GM15510 (cell line): ENCODE results near the gene TNS1.

Experiments
- POLR2A ChIP-seq: IDR thresholded peaks from 3 replicates; pipeline ENCODE4 v1.6.1; 2011; ENCODE audit warnings: borderline replicate concordance; ENCODE audit not compliant: insufficient read length; ENCODE audit errors: extremely low read depth

Gene TNS1

DNA sequence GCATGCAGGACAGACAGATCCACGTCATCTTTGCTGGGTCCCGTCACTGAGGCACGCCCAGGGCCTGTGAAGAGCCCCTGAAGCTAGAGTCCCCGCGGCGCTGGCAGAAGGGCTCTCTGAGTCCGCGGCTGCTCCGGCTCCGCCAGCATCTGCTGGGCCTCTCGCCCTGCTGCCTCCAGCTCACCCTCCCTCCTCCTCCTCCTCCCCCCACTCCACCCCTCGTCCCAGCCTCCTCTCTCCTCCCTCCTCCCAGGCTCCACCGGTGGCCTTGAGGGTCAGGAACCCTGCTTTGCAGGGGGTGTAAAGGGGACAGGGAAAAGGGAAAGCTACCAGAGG is at the start of gene TNS1:
TNS1 (minus strand) TSS at position 151 of the 336 bp plus-strand sequence; CDS start at position 28, 123 bp downstream.
- TF ChIP-seq POLR2A = no peak

DNA sequence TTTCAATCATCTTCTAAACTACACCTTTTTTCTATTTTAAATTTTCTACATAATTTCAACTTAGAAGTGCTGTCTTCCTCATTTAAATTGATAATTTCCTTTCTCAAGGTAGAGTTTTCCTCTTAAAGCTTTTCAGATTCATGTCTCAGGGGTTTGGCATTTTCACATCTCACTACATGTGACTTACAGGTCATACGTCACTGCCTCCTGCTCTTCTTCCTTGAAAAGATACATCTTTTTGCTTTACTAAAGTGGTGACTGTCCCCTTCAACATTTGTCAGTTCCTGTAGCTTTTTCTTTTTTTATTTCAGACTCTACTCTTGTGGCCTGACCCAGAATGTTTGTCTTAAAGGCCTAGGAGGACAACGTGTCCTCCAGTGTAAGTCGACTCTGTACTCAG is 49.1 kb upstream of the TNS1 start:
- no peak for TF ChIP-seq POLR2A

DNA sequence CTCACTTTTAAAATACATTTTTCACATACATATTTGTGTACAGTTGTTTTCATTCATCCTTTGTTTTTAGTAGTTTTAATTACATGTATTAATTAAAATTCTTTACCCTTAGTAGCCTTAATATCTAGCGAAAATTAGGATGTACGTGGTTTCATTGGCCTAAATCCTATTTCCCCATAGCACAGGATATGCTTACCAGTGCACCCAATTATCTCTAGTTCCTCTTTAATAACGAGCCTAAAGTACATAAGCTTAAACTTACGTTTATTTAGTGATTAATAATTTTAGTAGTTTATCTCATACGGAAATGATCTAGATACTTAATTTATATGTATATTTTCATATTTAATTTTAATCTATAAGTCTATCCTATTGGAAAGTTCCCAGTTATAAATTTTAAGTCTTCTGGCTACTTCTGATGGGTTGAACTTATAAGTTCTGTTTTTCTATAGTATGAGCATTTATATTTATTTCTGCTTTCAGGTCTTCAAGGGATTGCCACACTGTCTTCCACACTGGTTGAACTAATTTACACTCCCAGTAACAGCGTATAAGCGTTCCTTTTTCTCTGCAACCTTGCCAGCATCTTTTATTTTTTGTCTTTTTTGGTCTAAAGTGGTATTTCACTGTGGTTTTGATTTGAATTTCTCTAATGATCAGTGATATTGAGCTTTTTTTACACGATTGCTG is 44.9 kb upstream of the TNS1 start:
- TF ChIP-seq POLR2A = no peak

DNA sequence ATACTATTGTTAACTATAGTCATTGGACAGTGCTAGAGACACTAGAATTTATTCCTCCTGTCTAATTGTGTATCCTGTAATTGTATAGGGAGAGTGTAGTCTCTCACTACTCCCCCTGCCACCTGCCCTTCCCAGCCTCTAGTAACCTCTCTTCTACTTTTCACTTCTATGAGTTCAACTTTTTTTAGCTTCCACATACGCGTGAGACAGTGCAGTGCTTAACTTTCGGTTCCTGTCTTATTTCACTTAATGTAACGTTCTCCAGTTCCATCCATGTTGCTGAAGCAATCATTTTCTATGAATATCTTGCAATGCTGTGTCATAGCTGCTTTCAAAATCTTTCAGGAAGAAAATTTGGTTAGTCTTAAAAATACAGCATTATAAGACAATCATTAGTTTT is 43.4 kb upstream of the TNS1 start:
- no peak for TF ChIP-seq POLR2A

DNA sequence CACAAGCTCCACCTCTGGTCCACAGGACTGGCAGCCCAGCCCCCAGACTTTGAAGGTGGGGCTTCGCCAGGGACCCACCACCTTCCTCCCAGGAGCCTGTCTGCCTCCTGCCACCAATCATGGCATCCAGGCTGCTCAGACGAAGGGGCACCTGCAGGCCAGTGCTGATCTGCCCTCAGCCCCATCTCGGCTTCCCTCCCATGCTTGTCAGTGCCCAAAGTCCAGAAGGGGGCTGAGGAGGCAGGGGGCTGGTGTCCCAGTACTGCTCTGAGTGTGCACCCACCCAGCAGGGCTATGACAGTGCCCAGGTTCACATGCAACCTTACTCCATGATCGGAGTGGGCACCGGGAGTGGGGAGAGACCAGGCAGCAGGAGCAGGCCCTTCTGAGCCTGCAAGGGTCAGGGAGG is 40.9 kb upstream of the TNS1 start:
- TF ChIP-seq POLR2A = no peak

GRCh38 chr2:218043100-218043499 is 40.3 kb upstream of the TNS1 start:
- no peak for TF ChIP-seq POLR2A

GRCh38 chr2:218041302-218042168 is 38.7 kb upstream of the TNS1 start:
- no peak for TF ChIP-seq POLR2A

GRCh38 chr2:218040883-218041282 is 38.1 kb upstream of the TNS1 start:
- TF ChIP-seq POLR2A = no peak

- TF ChIP-seq POLR2A = no peak
Measured at GRCh38 chr2:218039171-218039570, 36.4 kb upstream of the TNS1 start.

DNA sequence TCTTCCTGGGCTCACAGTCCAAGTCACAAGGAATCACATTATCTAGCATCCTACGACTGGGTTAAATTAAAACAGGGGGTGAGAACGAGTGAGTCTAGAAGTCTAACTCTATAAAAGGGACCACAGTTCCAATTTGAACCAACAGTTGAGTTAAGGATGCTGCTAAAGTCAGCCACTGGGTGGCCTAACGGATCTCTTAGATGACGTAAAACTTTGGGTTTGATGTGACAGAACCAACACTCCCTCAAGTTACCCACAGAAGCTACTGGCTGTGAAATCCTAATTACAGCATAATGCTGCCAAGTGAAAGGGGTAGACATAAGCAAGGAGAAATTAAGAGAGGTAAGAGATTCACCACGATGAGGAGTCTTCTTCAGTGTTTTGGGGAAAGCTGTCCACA is 33.6 kb upstream of the TNS1 start:
- no peak for TF ChIP-seq POLR2A

DNA sequence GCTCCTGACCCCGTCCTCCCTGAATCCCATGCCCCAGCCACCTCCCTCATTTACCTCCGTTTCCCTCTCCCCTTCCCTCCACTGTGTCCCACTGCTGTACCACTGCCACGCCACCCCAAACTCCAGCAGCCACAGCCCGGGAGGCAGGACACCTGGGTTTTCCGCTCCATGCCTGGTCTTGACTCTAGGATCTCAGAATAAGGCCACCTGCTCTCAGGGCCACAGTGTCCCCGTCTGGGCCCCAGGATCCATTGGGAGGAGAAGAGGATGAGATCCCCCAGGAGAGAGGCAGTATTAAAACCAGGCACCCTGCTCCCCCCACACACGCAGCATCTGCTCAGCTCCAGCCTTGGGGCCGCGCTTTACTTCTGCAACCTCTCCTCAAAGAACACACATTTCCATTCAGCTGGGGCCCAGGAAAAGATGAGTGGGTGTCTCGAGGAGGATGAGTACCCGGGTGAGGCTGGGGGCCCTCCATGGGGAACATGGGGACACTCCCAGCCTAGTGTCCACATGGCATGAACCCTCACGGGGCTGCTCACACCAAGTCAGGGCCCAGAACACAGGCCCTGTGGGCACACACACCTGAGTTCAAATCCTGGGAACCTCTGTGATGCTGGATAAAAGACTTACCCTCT is 32.8 kb upstream of the TNS1 start:
- no peak for TF ChIP-seq POLR2A

DNA sequence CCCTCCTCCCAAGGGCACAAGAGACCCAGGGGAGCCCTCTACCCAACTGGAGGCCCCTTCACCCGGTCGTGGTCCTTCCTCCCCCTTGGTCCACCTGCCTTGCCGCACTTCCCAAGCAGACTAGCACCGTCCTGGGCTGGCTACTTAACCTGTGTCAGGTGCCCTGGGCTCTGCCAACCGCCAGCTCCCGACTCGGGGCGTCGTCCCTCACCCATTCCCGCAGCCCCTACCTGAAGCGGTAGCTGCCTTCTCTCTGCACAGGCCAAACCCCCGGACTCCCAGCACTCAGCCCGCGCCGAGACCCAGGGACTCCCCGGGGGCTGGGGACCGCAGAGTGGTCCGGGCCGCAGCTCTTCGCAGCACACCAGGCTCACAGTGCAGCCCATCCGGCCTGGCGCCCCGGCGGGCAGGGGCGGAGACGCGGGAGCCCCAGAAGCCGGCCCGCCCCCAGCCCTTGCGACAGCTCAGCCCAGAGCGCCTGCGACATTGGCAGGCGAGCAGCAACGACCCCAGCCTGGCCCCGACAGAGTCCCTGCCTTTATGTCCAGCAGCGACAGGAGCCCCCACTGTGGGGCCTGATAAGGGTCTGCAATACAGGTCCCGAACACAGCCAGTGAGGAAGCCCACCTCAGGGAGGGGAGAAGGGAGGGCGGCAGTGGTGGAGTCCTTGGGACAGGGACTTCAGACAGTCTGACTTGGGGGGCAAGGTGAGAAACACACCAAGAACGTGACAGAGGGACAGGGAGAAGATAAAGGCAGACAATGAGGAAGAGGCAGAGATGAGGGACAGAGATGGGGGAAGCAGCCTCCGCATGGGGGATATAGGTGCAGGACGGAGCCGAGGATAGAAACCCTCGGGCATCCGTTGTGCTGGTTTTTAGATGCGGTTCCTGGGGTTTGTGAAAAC is 31.0 kb upstream of the TNS1 start:
- TF ChIP-seq POLR2A = no peak

DNA sequence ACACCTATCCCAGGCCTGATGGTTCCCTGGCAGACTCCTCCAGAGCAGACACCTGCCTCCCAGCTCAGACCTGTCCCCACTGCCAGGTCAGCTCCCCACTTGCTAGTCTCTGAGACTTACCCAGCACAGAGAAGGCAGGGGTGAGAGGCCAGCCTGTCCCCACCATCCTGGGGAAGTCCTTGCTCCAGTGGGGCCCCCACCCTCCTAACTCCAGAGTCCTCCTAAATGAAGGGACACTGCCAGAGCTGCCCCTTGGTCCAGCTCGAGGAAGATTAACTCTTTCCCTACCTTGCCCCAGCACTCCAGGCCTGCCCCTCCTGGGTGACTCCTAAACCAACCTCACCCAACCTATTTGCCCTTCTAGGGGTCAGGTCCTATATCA is 30.4 kb upstream of the TNS1 start:
- no peak for TF ChIP-seq POLR2A

GRCh38 chr2:218032336-218033171 is 29.8 kb upstream of the TNS1 start:
- no peak for TF ChIP-seq POLR2A

DNA sequence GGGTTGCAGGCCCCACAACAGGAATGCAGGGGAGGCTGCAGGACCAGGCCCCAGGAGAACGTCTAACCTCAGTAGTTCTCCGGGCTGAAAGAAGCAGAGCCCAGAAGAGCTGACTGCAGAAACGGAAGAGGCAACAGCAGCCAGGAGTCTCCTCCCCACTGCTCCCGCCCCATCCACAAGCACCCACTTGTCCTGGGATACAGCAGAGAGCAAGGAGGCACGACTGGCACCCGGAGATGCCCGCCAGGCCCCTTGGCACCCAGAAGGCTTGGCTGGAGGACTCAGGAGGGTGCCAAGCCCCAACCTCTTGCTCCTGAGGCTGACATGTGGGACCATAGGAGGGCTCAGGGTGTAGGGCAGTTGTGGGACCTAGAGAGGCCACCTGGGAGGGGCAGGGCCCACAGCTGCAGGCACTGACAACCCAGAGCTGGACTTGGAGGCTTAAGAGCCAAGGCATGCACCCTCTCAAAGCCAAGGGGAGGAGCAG is 29.0 kb upstream of the TNS1 start:
- no peak for TF ChIP-seq POLR2A

DNA sequence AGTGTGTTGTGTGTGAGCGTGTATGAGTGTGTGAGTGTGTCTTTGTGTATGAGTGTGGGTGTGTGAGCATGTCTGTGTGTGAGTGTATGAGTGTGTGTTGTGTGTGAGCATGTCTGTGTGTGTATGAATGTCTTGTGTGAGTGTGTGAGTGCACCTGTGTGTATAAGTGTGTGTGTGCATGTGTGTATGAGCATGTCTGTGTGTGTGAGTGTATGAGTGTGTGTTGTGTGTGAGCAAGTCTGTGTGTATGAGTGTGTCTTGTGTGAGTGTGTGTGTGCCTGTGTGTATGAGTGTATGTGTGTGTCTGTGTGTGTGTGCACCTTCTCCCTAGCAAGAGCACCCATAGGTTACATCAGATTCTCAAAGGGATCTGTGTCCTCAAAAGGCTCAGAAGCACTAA is 28.5 kb upstream of the TNS1 start:
- TF ChIP-seq POLR2A = no peak
